ENCODE results near the gene MYPN. TPM values are rescaled to one million over a fixed set of nuclear protein-coding genes. Genes with fewer than 3 reads are reported as not detected.
"Not testable (repeated sequence)": the region's sequence is repeated elsewhere in the genome, so short reads cannot be mapped to it uniquely, and the experiment has no call there.

MYPN gene
- total RNA-seq, 1 donor from 2014 or later = 0.08 TPM

DNA sequence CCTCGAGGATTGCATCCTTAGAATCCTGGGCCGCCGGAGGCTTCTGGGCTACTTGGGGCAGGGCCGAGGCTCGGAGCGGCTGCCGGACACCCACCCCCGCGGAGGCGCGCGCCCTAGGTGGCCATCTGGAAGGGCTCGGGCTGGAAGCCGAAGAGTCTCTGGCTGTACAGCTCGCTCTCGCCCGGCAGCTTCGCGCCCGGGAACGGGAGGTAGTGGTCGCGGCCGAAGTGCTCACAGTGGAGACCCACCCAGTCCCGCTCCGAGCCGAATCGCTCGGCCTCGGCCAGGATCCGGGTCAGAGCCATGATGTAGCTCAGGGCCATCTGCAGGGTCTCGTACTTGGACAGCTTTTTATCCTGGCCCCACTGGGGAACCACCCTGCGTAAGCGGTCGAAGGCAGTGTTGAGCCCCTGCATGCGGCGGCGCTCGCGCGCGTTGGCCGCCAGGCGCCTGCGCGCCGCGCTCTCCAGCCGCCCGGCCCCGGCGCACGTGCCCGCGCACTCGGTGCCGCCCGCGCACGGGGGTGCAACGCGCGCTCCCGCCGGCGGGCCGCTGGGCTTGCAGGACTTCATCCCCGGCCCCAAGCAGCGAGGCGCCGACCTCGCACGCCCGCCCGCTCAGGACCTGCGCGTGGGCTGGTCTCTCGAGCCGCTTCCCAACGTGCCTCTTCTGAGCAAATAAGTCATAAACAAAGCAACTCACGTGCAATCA, 122.0 kb downstream of the MYPN start:
- peak; percentile 46 for DNase-seq (ENCODE audit: low spot score)

DNA sequence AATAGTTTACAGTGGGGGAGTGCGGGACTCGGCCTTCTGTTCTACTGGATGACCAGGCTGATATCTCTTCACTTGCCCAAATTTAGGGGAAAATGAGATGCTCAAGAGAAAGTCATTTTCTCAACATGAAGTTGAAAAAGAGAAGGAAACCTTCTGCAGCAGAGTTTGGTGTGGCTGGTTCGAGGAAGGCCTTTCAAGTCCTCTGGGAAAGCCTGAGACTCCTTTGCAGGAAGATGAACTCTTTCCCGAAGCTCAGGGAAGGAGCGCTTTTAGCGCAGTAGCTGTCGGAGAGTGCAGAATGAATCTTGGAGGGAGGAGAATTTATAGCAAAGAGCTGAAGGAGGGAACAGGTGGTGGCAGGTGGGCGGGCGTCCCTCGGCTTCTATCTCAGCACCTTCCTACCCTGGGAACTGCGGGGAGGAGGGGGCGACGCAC, 122.5 kb downstream of the MYPN start, which contains the start of gene ATOH7:
Gene ATOH7 (minus strand): TSS at position 297 of the 435 bp plus-strand sequence. CDS start 436 bp downstream, outside the sequence.
- DNase-seq (ENCODE audit: low spot score) = no peak

DNA sequence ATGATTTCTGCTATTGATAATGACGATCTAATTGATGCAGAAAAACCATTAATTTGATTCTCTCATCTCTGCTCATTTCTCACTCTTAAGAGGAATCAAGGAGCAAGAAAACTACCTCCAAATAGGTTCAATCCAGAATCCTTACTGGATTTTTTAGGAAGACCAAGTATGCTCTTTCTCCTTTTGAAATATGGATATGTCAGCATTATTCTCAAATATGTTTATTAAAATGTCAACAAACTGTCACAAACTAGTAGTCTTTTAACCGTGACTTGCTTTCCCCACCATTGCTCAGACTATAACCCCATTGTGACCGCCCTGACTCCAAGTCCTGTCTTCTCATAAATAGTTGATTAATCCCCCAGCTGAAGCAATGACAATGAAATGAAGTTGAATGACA, 123.8 kb downstream of the MYPN start:
- no peak for DNase-seq (ENCODE audit: low spot score)

DNA sequence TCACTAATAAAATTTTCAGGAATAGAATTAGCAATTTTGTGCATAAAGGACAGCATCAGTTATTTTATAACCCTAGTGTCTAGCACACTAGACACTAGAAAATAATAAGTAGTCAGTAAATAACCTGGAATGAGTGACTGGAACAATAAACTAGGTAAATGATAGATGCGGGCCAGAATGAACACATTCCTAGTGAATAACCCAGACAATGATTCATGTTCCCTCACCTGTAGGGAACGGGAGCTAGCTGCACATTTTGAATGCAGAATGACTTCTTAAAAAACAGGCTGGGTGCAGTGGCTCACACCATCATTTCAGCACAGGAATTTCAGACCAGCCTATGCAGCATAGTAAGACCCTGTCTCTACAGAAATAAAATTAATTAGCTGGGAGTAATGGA, 125.8 kb downstream of the MYPN start:
- no peak for DNase-seq (ENCODE audit: low spot score)

DNA sequence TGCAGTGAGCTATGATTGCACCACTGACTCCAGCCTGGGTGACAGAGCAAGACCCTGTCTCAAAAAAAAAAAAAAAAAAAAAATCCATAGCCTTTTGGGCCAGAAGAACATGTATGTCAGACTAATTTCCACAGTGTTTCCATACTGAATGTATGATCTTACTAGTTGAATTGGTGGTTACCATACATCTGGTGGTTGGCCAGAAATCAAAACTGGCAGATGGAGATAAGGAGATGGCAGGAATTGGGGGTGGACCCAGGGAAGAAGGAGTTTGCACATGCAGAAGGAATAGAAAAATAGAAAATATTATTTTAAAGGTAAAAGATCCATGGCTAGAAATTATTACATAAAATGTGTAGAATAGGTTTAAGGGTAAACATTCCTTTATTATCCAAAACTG, 126.3 kb downstream of the MYPN start:
- DNase-seq (ENCODE audit: low spot score) = no peak

DNA sequence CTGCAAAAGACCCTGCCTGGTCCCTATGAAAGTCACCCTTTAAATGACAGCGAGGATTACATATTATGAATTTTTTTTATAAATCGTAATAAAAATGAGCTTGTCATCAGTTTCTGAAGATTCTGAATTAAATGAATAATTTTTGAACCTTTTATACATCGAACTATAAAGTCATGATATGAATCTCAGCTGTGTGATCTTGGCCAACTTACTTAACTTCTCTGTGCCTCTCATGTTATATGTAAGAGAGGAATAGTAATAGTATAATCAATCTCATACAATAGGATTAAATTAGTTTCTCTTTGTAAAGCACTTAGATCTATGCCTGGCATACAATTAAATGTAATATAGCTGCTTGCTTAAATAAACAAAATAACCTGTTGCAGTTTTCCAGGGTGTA, 127.9 kb downstream of the MYPN start:
- no peak for DNase-seq (ENCODE audit: low spot score)

DNA sequence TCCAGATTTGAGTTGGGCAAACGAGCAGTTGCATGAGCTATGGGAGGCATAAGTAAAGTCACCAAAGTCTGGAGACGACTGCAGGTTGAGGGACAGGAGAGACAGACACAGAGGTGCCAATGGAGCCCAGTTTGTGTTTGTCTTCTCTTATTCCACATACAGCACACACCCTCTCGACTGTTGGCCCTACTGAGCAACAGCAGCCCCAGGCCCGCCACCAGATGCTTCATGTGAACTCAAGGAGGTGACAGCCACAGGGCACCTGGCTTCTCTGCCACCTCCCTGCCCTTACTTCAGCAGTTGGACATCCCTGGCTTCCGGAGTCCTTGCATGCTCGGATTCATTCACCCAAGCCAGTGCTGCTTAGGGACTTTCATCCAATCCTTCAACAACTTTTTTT, 129.1 kb downstream of the MYPN start:
- no peak for DNase-seq (ENCODE audit: low spot score)

DNA sequence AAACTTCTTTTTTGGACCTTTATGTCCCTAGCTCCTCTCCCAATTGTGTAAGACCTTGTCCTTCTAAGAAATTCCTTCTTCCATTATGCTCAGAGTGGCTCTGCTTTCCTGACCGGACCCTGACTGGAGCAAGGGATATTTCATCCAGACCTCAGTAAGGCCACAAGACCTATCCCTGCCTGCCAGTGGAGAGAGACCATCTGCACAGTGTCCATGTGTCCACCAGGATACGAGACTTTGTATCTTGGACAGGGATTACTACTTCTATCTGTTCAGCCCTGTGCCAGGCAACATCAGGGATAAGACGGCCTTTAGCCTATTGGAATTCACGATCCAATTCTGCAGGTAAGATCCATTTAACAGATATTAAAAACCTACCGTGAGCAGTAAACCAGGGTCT, 129.8 kb downstream of the MYPN start:
- no peak for DNase-seq (ENCODE audit: low spot score)

DNA sequence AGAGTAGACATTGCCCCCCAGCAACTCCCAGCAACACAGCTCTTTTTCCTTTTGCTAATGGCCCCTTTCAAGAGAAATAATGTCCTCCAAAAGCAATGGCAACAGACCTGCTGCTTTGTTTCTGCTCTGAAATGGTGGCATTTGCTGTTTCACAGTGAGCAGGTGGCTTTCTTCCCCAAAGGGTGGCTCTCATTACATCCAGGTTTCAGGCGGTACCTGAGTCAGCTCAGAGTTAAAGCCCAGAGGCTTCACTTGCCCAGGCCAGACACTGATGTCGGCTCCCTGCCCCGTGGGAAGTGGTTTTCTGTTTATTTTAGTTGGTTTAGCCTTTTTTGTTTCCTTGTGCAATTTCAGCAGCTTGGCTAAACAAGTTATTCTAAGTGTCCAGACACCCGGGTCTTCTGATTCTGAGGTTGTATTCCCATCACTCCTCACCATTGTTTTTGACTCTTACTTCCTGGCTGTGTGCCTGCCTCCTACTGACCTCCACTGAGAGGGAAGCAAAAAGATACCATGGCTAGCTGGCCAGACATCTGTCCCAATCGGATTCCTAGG, 130.4 kb downstream of the MYPN start:
- DNase-seq (ENCODE audit: low spot score) = no peak

DNA sequence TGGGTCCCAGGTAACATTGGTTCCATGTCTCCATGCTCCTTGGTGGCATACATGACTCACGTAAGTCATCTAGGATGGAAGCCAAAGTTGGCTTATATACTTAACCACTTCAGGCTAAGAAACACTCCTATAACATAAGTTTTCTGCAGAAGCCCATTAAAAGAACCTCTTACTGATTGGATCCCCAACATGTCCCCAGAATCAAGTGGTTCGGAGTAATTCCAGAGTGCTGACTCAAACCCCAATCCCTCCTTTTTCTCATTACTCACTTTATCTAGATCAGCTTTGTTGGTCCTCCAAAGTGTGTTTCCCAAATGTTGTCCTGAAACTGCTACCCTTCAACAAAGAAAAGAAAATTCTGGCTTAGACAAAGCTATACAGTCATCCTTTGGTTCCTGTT, 132.8 kb downstream of the MYPN start:
- DNase-seq (ENCODE audit: low spot score) = no peak

DNA sequence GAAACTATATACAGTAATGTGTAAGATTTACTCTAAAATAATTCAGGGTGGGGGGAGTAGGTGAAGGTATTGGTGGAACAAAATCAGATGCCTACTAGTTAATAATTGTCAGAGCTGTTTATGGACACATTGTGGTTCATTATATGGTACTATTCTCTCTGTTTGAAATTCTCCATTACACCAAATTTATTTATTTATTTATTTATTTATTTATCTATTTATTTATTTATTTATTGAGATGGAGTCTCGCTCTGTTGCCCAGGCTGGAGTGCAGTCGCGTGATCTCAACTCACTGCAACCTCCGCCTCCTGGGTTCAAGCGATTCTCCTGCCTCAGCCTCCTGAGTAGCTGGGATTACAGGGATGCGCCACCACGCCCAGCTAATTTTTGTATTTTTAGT, 137.1 kb downstream of the MYPN start:
- DNase-seq (ENCODE audit: low spot score) = not testable (repeated sequence)

DNA sequence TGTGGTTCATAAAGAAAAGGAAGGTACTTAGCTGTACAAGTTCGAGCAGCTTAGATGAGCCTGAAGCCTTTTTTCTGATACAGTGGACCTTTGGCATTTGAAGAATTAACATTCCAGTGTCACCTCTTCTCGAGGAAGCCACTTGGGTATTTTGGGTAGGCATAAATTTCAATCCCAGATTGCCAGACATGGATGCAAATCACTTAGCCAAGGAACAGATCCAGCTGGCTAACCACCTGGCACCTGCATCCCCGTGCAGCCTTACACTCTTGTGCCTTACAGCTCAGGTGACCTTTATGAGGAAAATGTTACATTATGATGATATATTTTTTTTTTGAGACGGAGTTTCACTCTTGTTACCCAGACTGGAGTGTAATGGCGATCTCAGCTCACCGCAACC, 138.6 kb downstream of the MYPN start:
- no peak for DNase-seq (ENCODE audit: low spot score)

DNA sequence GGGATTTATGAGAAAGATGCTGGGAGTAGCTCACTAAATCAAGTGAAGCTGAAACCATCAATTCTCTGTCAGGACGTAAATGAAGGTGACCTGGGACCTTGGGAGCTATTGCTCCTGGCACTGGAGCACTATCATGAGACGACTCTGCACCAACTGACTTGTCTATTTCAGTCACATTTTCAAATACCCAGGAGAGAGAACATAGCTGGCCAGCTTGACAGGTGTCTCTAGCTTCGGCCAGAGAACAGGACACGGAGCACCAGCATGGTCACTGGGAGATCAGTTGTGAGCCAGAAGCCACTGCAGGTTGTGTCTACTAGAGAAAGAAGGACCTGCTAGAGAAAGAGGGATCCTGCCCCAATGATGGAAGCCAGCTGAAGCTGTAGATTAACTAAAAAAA, 140.0 kb downstream of the MYPN start:
- DNase-seq (ENCODE audit: low spot score) = no peak

DNA sequence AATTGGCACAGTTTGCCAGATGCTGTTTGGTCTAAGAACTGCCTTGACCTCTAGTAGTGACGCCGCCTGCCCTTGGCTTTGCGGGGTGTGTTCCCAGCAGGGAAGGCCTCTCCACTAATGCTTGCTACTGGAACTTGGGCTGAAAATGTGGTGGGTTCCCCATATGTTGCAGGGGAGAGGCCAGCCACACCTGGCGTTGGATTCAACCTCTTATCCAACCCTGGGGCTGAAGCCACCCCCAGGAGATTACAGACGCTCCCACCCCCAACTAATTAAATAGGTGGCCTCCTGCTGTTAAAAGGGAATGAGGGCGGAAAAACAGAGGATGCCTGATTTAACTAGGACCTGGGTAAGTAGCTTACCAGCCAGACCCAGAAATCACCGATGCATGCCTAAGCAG, 141.9 kb downstream of the MYPN start:
- DNase-seq (ENCODE audit: low spot score) = no peak

DNA sequence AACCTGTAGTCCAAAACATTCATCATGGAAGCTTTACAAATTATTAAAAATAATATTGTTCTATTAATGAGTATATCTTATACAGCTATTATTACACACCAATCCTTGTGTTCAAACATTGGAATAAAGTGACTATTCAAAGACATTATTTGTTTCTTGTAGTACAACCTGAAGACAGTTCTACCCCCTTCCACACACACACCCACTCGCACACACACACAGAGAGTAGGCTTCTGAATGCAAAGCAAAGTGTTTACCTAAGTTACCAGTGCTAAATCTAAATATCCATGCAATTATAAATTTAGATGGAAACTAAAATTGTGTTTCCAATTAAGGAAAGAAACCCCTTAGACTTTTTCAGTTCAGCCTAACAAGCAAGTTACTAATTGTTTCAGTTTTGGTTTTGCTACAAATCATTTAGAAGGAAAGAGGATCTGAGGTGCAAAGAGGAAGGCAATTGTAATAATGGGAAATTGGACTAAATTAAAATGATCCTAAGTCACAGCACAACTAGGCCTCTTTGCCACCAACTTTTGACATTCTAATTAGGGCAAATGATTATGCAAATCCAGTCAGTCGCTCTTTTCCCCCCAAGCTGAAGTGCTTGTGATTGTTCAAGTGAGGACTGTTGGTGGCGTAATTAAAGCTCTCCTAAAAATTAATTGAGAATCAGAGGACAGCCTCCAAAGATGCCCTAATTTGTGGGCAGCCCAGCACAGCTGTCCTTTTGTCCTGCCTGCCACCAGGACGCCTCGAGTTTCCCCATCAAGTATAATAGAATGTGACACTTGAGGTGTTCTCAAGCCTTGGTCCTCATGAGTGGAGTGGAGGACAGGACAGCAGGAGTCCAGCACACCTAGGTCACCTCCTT, 142.6 kb downstream of the MYPN start:
- DNase-seq (ENCODE audit: low spot score) = no peak

DNA sequence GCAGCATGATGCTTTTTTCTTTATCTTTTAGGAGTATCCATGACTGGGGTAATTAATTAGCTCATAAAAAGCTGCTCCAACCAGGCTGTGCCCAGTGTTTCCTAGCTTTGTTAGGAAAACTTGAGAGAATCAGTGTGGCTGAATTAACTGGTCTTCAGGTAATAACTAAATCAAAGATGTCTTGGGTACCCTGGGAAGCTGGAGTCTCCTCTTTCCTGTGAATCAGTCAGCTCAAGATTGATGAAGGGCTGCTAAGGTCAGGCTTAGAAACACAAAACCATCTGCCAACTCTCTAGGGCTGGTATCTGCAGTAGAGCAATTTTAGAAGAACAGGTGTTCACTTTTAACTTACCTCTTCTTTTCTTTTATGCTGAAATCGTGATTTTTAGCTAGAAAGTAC, 144.1 kb downstream of the MYPN start:
- DNase-seq (ENCODE audit: low spot score) = no peak

DNA sequence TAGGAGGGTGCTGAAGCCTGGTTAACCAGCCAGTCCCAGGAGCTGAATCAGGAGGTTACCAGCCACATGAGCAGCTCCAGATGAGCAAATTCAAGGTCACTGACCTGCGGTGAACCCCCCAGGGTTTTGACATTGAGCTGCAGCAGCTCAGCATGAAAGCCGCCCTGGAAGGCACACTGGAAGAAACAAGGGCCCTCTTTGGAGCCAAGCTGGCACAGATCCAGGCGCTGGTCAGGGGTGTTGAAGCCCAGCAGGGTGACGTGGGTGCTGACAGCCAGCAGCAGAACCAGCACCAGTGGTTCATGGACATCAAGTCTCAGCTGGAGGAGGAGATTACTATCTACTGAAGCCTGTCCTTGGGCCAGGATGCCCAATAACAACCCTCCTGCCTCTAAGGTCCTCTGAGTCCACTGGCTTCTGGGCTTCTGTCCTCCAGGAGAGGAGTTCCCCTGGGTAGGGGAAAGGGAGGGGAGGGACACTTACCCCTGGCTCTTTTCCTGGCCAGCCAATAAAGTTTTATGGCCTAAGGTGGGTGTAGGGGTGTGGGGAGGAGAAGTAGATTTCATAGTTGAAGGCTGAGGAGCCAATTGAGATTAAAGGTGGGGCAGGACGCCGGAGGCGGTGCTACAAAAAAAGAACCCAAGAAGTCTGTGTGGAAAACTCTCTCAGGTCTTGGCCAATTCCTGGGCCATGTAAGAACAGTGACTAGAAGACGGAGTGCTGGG, 152.0 kb downstream of the MYPN start:
- DNase-seq (ENCODE audit: low spot score) = no peak

Other genes with a start within 250 kb of the MYPN start
- 23.5 TPM for gene SIRT1, start 224.8 kb upstream of the MYPN start, total RNA-seq
- 79.5 TPM for gene HERC4, start 34.2 kb upstream of the MYPN start, total RNA-seq
- not detected for gene ATOH7, start 122.6 kb downstream of the MYPN start, total RNA-seq
- 103 TPM for gene HNRNPH3, start 222.6 kb downstream of the MYPN start, total RNA-seq
- gene PBLD, start 223.4 kb downstream of the MYPN start, total RNA-seq = 13.9 TPM